ENCODE data around the gene IP6K1. TPM values are rescaled to one million over a fixed set of nuclear protein-coding genes. Genes with fewer than 3 reads are reported as not detected.
A peak's percentile ranks its signal among the peaks of the same experiment; 100 is the strongest.
"Not testable (repeated sequence)": the region's sequence is repeated elsewhere in the genome, so short reads cannot be mapped to it uniquely, and the experiment has no call there.

The IP6K1 gene
- 10 to 100 TPM; 14.8 to 27.1 (median 18.2) TPM for polyA plus RNA-seq
- long read RNA-seq, donor 1 = 0 reads
- long read RNA-seq, donor 2, full-length matches to known transcripts = 4 of 4 reads
- long read RNA-seq, donor 2, partial matches to known transcripts = 0 of 4 reads
- long read RNA-seq, donor 2, other reads (novel, unspliced or antisense) = 0 of 4 reads
- long read RNA-seq, donor 3, full-length matches to known transcripts = 5 of 5 reads
- long read RNA-seq, donor 3, partial matches to known transcripts = 0 of 5 reads
- long read RNA-seq, donor 3, other reads (novel, unspliced or antisense) = 0 of 5 reads
- long read RNA-seq, donor 4 = 0 reads
- long read RNA-seq, donor 5 = 0 reads
- long read RNA-seq, donor 6, full-length matches to known transcripts = 3 of 3 reads
- long read RNA-seq, donor 6, partial matches to known transcripts = 0 of 3 reads
- long read RNA-seq, donor 6, other reads (novel, unspliced or antisense) = 0 of 3 reads
- long read RNA-seq, donor 7 = 0 reads
- long read RNA-seq, donor 8, full-length matches to known transcripts = 1 of 1 reads
- long read RNA-seq, donor 8, partial matches to known transcripts = 0 of 1 reads
- long read RNA-seq, donor 8, other reads (novel, unspliced or antisense) = 0 of 1 reads
- long read RNA-seq, donor 9, full-length matches to known transcripts = 2 of 2 reads
- long read RNA-seq, donor 9, partial matches to known transcripts = 0 of 2 reads
- long read RNA-seq, donor 9, other reads (novel, unspliced or antisense) = 0 of 2 reads
- long read RNA-seq, donor 10, full-length matches to known transcripts = 12 of 12 reads
- long read RNA-seq, donor 10, partial matches to known transcripts = 0 of 12 reads
- long read RNA-seq, donor 10, other reads (novel, unspliced or antisense) = 0 of 12 reads

DNA sequence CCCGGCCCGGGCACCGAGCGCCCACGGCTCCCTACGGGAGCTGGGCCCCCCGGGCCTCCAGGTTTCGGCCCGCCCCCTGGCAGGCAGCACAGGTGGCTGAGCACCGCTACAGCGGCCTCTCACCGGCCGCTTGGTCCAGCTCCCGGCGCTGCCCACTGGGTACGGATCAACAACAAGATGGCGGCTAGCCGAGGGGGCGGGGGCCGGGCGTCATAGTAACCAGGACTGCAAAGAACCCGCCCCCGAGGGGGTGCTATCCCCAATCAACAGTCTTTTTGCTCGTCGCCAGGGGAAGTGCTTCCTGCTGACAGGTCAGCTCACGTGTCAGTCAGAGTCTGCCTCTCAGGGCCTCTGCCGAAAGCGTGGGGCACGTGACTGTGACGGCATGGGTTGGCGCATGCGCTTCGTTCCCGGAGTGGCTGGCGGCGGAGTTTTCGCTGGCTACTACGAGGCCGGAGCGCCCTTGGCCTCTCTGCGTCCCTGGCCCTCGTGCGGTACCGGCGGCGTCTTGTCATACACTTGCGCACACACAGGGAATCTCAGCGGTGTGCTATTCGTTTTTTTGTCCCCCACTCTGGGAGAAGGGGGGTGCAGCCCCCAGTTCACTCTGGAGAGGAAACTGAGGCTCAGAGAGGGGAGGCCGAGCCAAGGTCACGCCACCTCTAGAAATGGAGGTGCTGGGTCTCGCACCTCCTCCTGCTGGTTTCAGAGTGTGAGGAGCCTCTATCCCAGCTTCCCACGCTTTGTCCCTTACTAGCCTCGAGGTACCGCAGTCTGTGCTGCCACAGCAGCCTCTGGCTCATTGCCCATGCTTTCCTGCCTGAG, at the start of gene IP6K1:
IP6K1 (minus strand) TSS at position 186 of the 825 bp plus-strand sequence. CDS start 38,502 bp downstream, outside the sequence.
- FAIRE-seq (no peak), DNase-seq (peak; percentile 100)
- H3K9me3 ChIP-seq (ENCODE audit: control insufficient read depth in 2 of 2, insufficient read depth in 1 of 2, low read depth in 1 of 2, low read length in 1 of 2) = no peaks in the 10 kb centered on the region
- H3K4me1 ChIP-seq (ENCODE audit: control insufficient read depth in 3 of 3, insufficient read depth in 2 of 3, low read depth in 1 of 3, low read length in 2 of 3) = peaks cover 0 to 16% (median 4%) of the 10 kb centered on the region in 3 donors
- H3K27ac ChIP-seq (ENCODE audit: low read depth in 1 of 3, low read length in 2 of 3) = peak within 1 kb of the TSS; percentile 89 to 93 (median 90)
- WGBS, 3 donors = 3 to 5% (median 4%) methylated on average over 49 to 55 of the region's 55 CpGs
- peaks cover 0 to 8% (median 0%) of the 10 kb centered on the region in 3 donors for H3K27me3 ChIP-seq (ENCODE audit: control insufficient read depth in 3 of 3, insufficient read depth in 3 of 3, low read length in 3 of 3)
- peaks cover 0 to 28% (median 2%) of the 10 kb centered on the region in 3 donors for H3K36me3 ChIP-seq (ENCODE audit: control insufficient read depth in 3 of 3, insufficient read depth in 2 of 3, low read depth in 1 of 3, low read length in 3 of 3)
- H3K4me3 ChIP-seq (ENCODE audit: low read depth in 1 of 3, low read length in 3 of 3) = peak within 1 kb of the TSS; percentile 88 to 99 (median 96)

DNA sequence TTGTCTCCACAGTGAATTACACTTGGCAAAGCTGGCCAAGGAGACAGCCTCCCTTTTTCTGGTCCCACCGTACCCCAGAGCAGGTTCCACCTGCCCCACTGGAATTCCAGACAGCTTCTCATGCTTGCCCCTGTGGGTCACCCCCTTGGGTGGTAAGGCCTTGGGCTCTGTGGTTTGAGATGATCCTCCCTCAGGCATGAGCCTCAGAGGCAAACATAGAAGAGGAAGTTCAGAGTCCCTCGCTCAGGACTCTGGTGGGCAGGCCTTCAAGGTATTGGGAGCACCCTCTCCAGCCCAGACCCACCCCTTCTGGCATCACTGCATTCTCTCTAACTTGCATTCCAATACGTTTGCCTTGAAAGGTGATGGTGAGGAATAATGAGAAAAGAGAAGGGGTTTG, 45.0 kb upstream of the IP6K1 start:
- Histone ChIP-seq H3K27me3 (ENCODE audit: control insufficient read depth in 3 of 3, insufficient read depth in 3 of 3, low read length in 3 of 3) (no peaks in the 10 kb centered on the region), H3K9me3 (ENCODE audit: control insufficient read depth in 2 of 2, insufficient read depth in 1 of 2, low read depth in 1 of 2, low read length in 1 of 2) (no peaks in the 10 kb centered on the region), H3K27ac (ENCODE audit: low read depth in 1 of 3, low read length in 2 of 3) (no peak overlapping the region), H3K36me3 (ENCODE audit: control insufficient read depth in 3 of 3, insufficient read depth in 2 of 3, low read depth in 1 of 3, low read length in 3 of 3) (peaks cover 0 to 54% (median 0%) of the 10 kb centered on the region in 3 donors), H3K4me3 (ENCODE audit: low read depth in 1 of 3, low read length in 3 of 3) (no peak overlapping the region), H3K4me1 (ENCODE audit: control insufficient read depth in 3 of 3, insufficient read depth in 2 of 3, low read depth in 1 of 3, low read length in 2 of 3) (no peaks in the 10 kb centered on the region)
- 71 to 91% (median 77%) methylated on average over 3 of the region's 3 CpGs for WGBS, 3 donors
- FAIRE-seq (no peak), DNase-seq (no peak)

DNA sequence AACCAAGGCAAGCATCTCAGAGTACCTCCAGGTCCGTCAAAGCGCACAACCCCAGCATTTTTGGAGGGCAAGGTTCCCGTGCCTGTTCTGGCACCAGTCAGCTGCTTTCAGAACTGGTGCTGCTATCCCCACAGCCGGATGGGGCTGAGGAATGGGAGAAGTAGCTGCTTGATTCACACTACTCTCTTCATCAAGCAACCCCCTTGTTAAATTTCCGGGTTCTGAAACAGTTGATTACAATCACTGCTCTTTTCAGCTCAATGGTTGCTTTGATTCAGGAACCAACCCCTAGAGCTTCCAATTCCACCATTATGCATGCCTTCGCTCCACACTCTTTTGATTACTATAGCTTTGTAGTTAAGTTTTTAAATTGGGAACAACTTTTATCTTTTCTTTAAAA, 39.7 kb upstream of the IP6K1 start:
- no peak overlapping the region for H3K27ac ChIP-seq (ENCODE audit: low read depth in 1 of 3, low read length in 2 of 3)
- H3K27me3 ChIP-seq (ENCODE audit: control insufficient read depth in 3 of 3, insufficient read depth in 3 of 3, low read length in 3 of 3) = no peaks in the 10 kb centered on the region
- H3K4me3 ChIP-seq (ENCODE audit: low read depth in 1 of 3, low read length in 3 of 3) = no peak overlapping the region
- 75 to 88% (median 86%) methylated on average over 6 of the region's 6 CpGs for WGBS, 3 donors
- DNase-seq (no peak), FAIRE-seq (no peak)
- no peaks in the 10 kb centered on the region for H3K9me3 ChIP-seq (ENCODE audit: control insufficient read depth in 2 of 2, insufficient read depth in 1 of 2, low read depth in 1 of 2, low read length in 1 of 2)
- no peaks in the 10 kb centered on the region for H3K4me1 ChIP-seq (ENCODE audit: control insufficient read depth in 3 of 3, insufficient read depth in 2 of 3, low read depth in 1 of 3, low read length in 2 of 3)
- peaks cover 0 to 29% (median 0%) of the 10 kb centered on the region in 3 donors for H3K36me3 ChIP-seq (ENCODE audit: control insufficient read depth in 3 of 3, insufficient read depth in 2 of 3, low read depth in 1 of 3, low read length in 3 of 3)

DNA sequence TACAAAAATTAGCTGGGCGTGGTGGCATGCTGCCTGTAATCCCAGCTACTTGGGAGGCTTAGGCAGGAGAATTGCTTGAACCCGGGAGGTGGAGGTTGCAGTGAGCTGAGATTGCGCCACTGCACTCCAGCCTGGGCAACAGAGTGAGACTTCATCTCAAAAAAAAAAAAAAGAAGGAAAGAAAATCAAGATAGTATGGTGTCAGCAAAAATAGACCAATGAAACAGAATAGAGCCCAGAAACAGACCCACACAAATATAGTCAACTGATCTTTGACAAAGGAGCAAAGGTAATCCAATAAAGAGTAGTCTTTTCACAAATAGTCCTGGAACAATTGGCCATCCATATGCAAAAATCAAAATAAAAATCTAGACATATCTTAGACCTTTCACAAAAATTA, 36.8 kb upstream of the IP6K1 start:
- H3K4me3 ChIP-seq (ENCODE audit: low read depth in 1 of 3, low read length in 3 of 3); FAIRE-seq; H3K4me1 ChIP-seq (ENCODE audit: control insufficient read depth in 3 of 3, insufficient read depth in 2 of 3, low read depth in 1 of 3, low read length in 2 of 3); H3K36me3 ChIP-seq (ENCODE audit: control insufficient read depth in 3 of 3, insufficient read depth in 2 of 3, low read depth in 1 of 3, low read length in 3 of 3); H3K9me3 ChIP-seq (ENCODE audit: control insufficient read depth in 2 of 2, insufficient read depth in 1 of 2, low read depth in 1 of 2, low read length in 1 of 2); H3K27ac ChIP-seq (ENCODE audit: low read depth in 1 of 3, low read length in 2 of 3); DNase-seq; H3K27me3 ChIP-seq (ENCODE audit: control insufficient read depth in 3 of 3, insufficient read depth in 3 of 3, low read length in 3 of 3): not testable (repeated sequence)
- 79 to 96% (median 93%) methylated on average over 3 of the region's 3 CpGs for WGBS, 3 donors

DNA sequence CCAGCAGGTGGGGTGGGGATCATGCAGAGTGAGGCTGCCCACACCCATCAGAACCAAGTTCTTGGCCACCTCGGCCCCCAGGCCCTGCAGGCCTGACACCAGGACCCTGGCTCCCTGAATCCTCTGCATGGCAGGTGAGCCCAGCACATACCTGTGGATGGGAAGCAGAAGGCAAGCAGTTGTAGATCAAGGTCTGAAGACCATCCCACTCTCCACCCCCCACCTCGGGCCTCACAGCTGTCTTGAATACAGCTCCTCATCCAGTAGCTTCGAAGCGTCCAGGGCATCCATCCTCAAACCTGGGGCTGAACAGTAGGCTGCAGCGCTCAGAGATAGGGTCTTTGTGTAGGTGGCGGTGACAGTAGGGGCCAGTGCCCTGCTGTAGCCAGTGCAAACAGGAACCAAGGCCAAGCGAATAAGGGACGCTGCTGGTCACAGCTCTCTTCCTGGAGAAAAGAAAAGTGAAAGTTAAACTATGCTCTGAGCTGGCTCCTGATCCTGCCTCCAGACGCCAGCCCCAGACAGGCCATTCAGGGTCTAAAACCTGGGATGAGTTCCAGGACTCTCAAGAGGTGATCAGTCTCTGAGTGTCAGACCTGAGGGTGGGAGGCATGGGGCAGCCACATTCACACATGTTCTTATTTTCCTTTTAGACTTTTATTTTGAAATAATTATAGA, 27.3 kb upstream of the IP6K1 start, which contains the start of gene UBA7:
UBA7 (minus strand) TSS at position 457 of the 678 bp plus-strand sequence; CDS start at position 291, 166 bp downstream.
- DNase-seq (peak; percentile 79 to 85), FAIRE-seq (no peak)
- peak within 1 kb of the TSS; percentile 76 to 96 (median 80) for H3K27ac ChIP-seq (ENCODE audit: low read depth in 1 of 3, low read length in 2 of 3)
- H3K36me3 ChIP-seq (ENCODE audit: control insufficient read depth in 3 of 3, insufficient read depth in 2 of 3, low read depth in 1 of 3, low read length in 3 of 3) = peaks cover 0 to 49% (median 2%) of the 10 kb centered on the region in 3 donors
- no peaks in the 10 kb centered on the region for H3K27me3 ChIP-seq (ENCODE audit: control insufficient read depth in 3 of 3, insufficient read depth in 3 of 3, low read length in 3 of 3)
- peak within 1 kb of the TSS; percentile 52 to 60 (median 60) for H3K4me3 ChIP-seq (ENCODE audit: low read depth in 1 of 3, low read length in 3 of 3)
- H3K9me3 ChIP-seq (ENCODE audit: control insufficient read depth in 2 of 2, insufficient read depth in 1 of 2, low read depth in 1 of 2, low read length in 1 of 2) = no peaks in the 10 kb centered on the region
- WGBS, 3 donors = 2 to 5% (median 4%) methylated on average over 9 of the region's 9 CpGs
- H3K4me1 ChIP-seq (ENCODE audit: control insufficient read depth in 3 of 3, insufficient read depth in 2 of 3, low read depth in 1 of 3, low read length in 2 of 3) = peaks cover 0 to 15% (median 2%) of the 10 kb centered on the region in 3 donors

DNA sequence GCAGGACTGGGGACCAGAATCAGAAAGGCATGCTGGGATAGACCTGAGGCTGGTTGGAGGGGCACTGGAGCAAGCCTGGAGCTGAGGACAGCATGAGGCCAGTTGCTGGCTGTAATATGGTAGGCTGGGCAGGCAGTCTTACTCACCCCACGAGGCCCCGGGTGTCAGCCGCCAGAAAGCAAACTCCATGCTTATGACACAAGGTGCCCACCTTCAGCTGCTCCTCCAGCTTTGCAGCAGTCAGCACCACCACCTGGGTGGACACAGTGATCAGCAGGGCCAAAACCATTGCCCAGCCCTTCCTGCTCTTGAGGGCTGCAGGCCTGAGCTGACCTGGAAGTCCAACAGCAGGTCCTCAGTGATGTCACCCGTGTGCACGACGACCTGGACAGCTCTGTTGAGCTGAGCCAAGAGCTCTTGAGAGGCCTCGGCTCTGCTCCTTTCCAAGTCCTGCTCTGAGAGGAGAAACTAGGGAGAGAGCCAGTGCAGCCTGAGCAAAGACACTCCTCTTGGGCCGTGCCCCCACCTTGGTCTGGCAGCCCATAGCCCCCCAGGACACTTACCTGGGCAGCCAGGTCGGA, 26.7 kb upstream of the IP6K1 start:
- Histone ChIP-seq H3K4me3 (ENCODE audit: low read depth in 1 of 3, low read length in 3 of 3) (peak overlapping the region; percentile 52 to 60 (median 60)), H3K4me1 (ENCODE audit: control insufficient read depth in 3 of 3, insufficient read depth in 2 of 3, low read depth in 1 of 3, low read length in 2 of 3) (peaks cover 0 to 16% (median 2%) of the 10 kb centered on the region in 3 donors), H3K27me3 (ENCODE audit: control insufficient read depth in 3 of 3, insufficient read depth in 3 of 3, low read length in 3 of 3) (no peaks in the 10 kb centered on the region), H3K36me3 (ENCODE audit: control insufficient read depth in 3 of 3, insufficient read depth in 2 of 3, low read depth in 1 of 3, low read length in 3 of 3) (peaks cover 0 to 52% (median 2%) of the 10 kb centered on the region in 3 donors), H3K27ac (ENCODE audit: low read depth in 1 of 3, low read length in 2 of 3) (peak overlapping the region; percentile 76 to 96 (median 80)), H3K9me3 (ENCODE audit: control insufficient read depth in 2 of 2, insufficient read depth in 1 of 2, low read depth in 1 of 2, low read length in 1 of 2) (no peaks in the 10 kb centered on the region)
- 18 to 28% (median 27%) methylated on average over 9 of the region's 9 CpGs for WGBS, 3 donors
- FAIRE-seq (no peak), DNase-seq (peak; percentile 8 to 45)

DNA sequence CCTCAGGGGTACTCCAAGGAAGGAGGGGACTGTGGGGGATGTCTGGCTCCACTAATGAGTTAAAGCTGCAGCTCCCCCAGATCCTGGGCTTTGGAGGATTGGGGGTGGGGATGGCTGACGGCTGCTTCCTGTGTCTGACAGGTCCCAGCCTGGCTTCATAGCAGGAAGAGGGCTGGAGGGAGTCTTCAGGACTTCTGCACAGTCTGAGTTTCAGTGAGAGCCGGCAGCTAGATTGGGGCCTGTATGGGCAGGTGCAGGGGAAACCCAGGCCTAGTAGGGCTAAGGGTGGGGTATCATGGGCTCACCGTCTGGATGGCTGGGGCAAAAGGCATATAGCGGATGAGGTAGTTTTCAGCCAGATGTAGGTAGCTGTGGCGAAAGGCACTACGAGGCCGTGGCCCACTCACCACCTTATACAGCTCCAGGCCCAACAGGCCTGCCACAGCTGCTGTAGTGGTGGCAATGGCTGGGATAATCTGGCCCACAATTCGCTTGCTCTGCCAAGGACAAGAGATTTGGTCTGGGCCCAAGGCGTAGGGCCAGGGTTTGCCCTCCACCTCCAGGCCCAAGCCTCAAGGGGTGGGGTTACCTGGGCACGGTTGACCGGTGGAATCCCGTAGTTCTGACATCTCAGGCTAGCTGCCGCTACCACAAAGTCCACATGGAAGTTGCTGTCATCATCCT, 21.2 kb upstream of the IP6K1 start:
- DNase-seq = no peak
- Histone ChIP-seq H3K27ac (ENCODE audit: low read depth in 1 of 3, low read length in 2 of 3) (peak overlapping the region in 2 of 3 donors; percentile 28 to 68), H3K4me1 (ENCODE audit: control insufficient read depth in 3 of 3, insufficient read depth in 2 of 3, low read depth in 1 of 3, low read length in 2 of 3) (peaks cover 0 to 36% (median 0%) of the 10 kb centered on the region in 3 donors), H3K4me3 (ENCODE audit: low read depth in 1 of 3, low read length in 3 of 3) (no peak overlapping the region), H3K27me3 (ENCODE audit: control insufficient read depth in 3 of 3, insufficient read depth in 3 of 3, low read length in 3 of 3) (peaks cover 0 to 14% (median 0%) of the 10 kb centered on the region in 3 donors), H3K36me3 (ENCODE audit: control insufficient read depth in 3 of 3, insufficient read depth in 2 of 3, low read depth in 1 of 3, low read length in 3 of 3) (peaks cover 0 to 79% (median 2%) of the 10 kb centered on the region in 3 donors), H3K9me3 (ENCODE audit: control insufficient read depth in 2 of 2, insufficient read depth in 1 of 2, low read depth in 1 of 2, low read length in 1 of 2) (no peaks in the 10 kb centered on the region)
- no peak for FAIRE-seq
- 72 to 88% (median 88%) methylated on average over 13 of the region's 13 CpGs for WGBS, 3 donors

All from small intestine (tissue), 16 donors.